ENCODE results near the gene TNS1. TPM values are rescaled to one million over a fixed set of nuclear protein-coding genes. Genes with fewer than 3 reads are reported as not detected.
A peak's percentile ranks its signal among the peaks of the same experiment; 100 is the strongest.

The TNS1 gene
- total RNA-seq, 2 donors from 2014 or later = 1,836 to 2,296 TPM

- peaks cover 79% of the 10 kb centered on the region for H3K36me3 ChIP-seq
- H3K4me1 ChIP-seq (ENCODE audit: control insufficient read depth in 1 of 2, low read depth in 2 of 2) = peaks cover 33 to 100% of the 10 kb centered on the region in 2 donors
- no peak for TF ChIP-seq CTCF (IDR thresholded peaks at IDR 0.05)
- peak overlapping the region; percentile 62 to 85 for H3K27ac ChIP-seq
- H3K27me3 ChIP-seq (replicated peaks; ENCODE audit: insufficient read depth) = no peaks in the 10 kb centered on the region
- no peak overlapping the region for H3K4me3 ChIP-seq
- no peaks in the 10 kb centered on the region for H3K9me3 ChIP-seq
- DNase-seq (ENCODE audit: low spot score) = no peak
- ATAC-seq (ENCODE audit: insufficient number of reproducible peaks, low FRiP score, low read depth) = no peak
These were observed 168.7 kb downstream of the TNS1 start for GRCh38 chr2:217834057-217834620.

- no peak overlapping the region for H3K4me3 ChIP-seq
- no peak for DNase-seq (ENCODE audit: low spot score)
- H3K9me3 ChIP-seq = no peaks in the 10 kb centered on the region
- H3K4me1 ChIP-seq (ENCODE audit: control insufficient read depth in 1 of 2, low read depth in 2 of 2) = peaks cover 36 to 100% of the 10 kb centered on the region in 2 donors
- H3K27me3 ChIP-seq (replicated peaks; ENCODE audit: insufficient read depth) = no peaks in the 10 kb centered on the region
- H3K36me3 ChIP-seq = peaks cover 80% of the 10 kb centered on the region
- no peak for ATAC-seq (ENCODE audit: insufficient number of reproducible peaks, low FRiP score, low read depth)
- peak overlapping the region in 1 of 2 donors; percentile 62 for H3K27ac ChIP-seq
- TF ChIP-seq CTCF (IDR thresholded peaks at IDR 0.05) = no peak
These were observed 169.4 kb downstream of the TNS1 start for GRCh38 chr2:217833439-217833838.

GRCh38 chr2:217832987-217833386 is 169.8 kb downstream of the TNS1 start:
- ATAC-seq (ENCODE audit: insufficient number of reproducible peaks, low FRiP score, low read depth) = no peak
- no peak for TF ChIP-seq CTCF (IDR thresholded peaks at IDR 0.05)
- peaks cover 78% of the 10 kb centered on the region for H3K36me3 ChIP-seq
- H3K4me1 ChIP-seq (ENCODE audit: control insufficient read depth in 1 of 2, low read depth in 2 of 2) = peaks cover 40 to 100% of the 10 kb centered on the region in 2 donors
- no peak for DNase-seq (ENCODE audit: low spot score)
- H3K27me3 ChIP-seq (replicated peaks; ENCODE audit: insufficient read depth) = no peaks in the 10 kb centered on the region
- H3K9me3 ChIP-seq = no peaks in the 10 kb centered on the region
- H3K27ac ChIP-seq = peak overlapping the region; percentile 50 to 62
- no peak overlapping the region for H3K4me3 ChIP-seq

DNA sequence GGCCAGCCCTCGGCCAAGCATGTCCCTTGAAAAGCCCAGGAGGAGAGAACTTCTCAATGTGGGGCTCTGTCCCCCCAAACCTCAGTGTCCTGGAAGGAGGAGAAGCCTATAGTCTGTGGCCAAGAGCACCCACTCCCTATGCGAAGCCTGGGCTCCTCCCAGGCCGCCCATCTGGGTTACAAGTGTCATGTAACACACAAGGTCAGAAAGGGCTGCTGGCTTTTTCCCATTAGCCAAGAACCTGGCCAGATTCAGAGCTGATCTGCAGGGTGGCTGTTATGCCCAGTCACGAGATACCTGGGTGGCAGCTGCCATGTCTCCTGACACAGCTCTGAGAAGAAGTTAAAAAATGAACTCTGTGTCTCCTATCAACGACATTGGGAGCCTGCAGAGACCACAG is 170.7 kb downstream of the TNS1 start:
- Histone ChIP-seq H3K4me1 (ENCODE audit: control insufficient read depth in 1 of 2, low read depth in 2 of 2) (peaks cover 40 to 100% of the 10 kb centered on the region in 2 donors), H3K4me3 (no peak overlapping the region), H3K27me3 (replicated peaks; ENCODE audit: insufficient read depth) (no peaks in the 10 kb centered on the region), H3K36me3 (peaks cover 78% of the 10 kb centered on the region), H3K27ac (peak overlapping the region; percentile 17 to 50), H3K9me3 (no peaks in the 10 kb centered on the region)
- DNase-seq (ENCODE audit: low spot score) (no peak), ATAC-seq (ENCODE audit: insufficient number of reproducible peaks, low FRiP score, low read depth) (no peak)
- no peak for TF ChIP-seq CTCF (IDR thresholded peaks at IDR 0.05)

DNA sequence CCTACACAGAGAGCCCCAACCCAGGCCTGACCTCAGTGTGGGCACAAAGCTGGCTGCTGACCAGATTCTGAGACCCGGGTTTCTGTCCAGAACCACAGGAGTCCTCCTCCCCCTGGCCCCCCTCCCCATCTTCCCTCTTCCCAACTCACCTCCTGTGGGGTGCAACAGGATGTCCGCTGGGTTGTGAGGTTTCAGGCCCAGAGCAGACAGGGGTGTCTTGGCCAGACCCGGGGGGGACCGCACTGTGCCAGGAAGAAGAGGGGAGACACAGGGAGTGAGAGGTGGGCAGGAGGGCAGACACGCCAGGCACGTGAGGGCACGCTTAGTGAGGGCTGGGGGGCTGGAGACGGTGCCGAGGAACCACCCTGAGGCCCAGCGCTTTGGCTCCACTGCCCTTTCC is 171.5 kb downstream of the TNS1 start:
- no peak for TF ChIP-seq CTCF (IDR thresholded peaks at IDR 0.05)
- peaks cover 43 to 100% of the 10 kb centered on the region in 2 donors for H3K4me1 ChIP-seq (ENCODE audit: control insufficient read depth in 1 of 2, low read depth in 2 of 2)
- H3K27ac ChIP-seq = peak overlapping the region; percentile 1 to 50
- H3K27me3 ChIP-seq (replicated peaks; ENCODE audit: insufficient read depth) = no peaks in the 10 kb centered on the region
- DNase-seq (ENCODE audit: low spot score) (no peak), ATAC-seq (ENCODE audit: insufficient number of reproducible peaks, low FRiP score, low read depth) (no peak)
- H3K9me3 ChIP-seq = no peaks in the 10 kb centered on the region
- H3K36me3 ChIP-seq = peaks cover 81% of the 10 kb centered on the region
- H3K4me3 ChIP-seq = no peak overlapping the region
